ENCODE results near the gene TMEM185B. TPM values are rescaled to one million over a fixed set of nuclear protein-coding genes. Genes with fewer than 3 reads are reported as not detected.
A peak's percentile ranks its signal among the peaks of the same experiment; 100 is the strongest.

Gene TMEM185B
- total RNA-seq, 4 donors from 2014 or later, result 22.8 to 40.0 (median 30.4) TPM

DNA sequence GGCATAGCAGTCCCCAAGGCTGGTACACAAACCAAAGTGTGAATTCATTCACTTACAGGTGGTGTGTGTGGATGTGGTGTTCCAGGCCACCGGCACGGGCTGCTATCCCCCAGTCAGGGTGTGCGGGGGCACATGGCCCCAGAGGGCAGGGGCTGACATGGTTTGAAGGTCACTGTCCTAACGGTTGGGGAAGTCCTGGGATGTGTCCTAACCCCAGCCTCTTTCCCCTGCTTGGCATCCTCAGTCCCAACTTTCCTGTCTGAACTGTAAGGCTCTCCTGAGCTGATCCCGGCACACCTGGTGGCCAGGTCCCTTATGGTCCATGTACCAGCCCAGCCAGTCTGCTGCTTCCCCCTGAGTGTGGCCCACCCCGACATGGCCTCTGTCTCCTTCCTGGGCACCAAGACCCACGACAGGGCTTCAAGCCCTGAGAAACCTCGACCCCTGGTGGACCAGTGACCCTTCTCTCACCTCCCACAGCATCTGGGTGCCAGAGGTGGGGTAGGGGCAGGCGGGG lies 2.4 kb upstream of the TMEM185B start:
- peaks cover 32% of the 10 kb centered on the region for H3K4me1 ChIP-seq
- H3K27me3 ChIP-seq, result no peaks in the 10 kb centered on the region
- peak in 1 of 2 donors; percentile 76 for DNase-seq (ENCODE audit: low spot score in 2 of 2)
- no peak for TF ChIP-seq POLR2A (IDR thresholded peaks at IDR 0.05)
- no peak for TF ChIP-seq POLR2AphosphoS5 (IDR thresholded peaks at IDR 0.05)
- no peak for TF ChIP-seq CTCF (IDR thresholded peaks at IDR 0.05)
- TF ChIP-seq EP300 (IDR thresholded peaks at IDR 0.05), result no peak
- H3K36me3 ChIP-seq, result no peaks in the 10 kb centered on the region
- no peak overlapping the region for H3K27ac ChIP-seq
- no peaks in the 10 kb centered on the region for H3K9me3 ChIP-seq
- 87% methylated on average over 8 of the region's 9 CpGs for WGBS
- H3K4me3 ChIP-seq, result no peak overlapping the region

- 93% methylated on average over 9 of the region's 9 CpGs for WGBS
- Histone ChIP-seq H3K4me1 (peaks cover 28% of the 10 kb centered on the region), H3K27me3 (no peaks in the 10 kb centered on the region), H3K27ac (no peak overlapping the region), H3K9me3 (no peaks in the 10 kb centered on the region), H3K4me3 (no peak overlapping the region), H3K36me3 (no peaks in the 10 kb centered on the region)
- TF ChIP-seq POLR2AphosphoS5 (IDR thresholded peaks at IDR 0.05) (no peak), CTCF (IDR thresholded peaks at IDR 0.05) (no peak), EP300 (IDR thresholded peaks at IDR 0.05) (no peak), POLR2A (IDR thresholded peaks at IDR 0.05) (no peak)
- DNase-seq (ENCODE audit: low spot score in 2 of 2), result peak; percentile 48 to 58
These were observed 1.7 kb upstream of the TMEM185B start for GRCh38 chr2:120224735-120225548.

DNA sequence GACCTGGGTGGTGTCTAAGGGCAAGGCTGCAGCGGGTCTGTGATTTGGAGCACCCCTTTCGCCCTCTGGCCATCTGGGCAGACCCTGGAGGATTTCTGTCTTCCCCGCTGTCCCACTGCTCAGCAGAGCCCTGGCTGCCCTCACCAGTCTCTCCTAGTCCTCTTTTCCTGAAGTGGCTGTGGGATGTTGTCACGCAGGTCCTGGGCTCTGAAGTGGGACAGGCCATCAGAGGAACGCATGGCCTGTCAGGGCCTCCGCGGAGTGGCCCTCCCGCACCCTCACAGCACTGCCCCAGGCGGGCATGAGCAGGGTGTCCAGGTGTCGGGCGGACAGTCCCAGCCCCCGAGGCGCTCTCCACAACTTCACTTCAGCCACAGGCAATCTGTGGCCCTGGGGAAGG lies 1.1 kb upstream of the TMEM185B start:
- Histone ChIP-seq H3K4me3 (peak overlapping the region; percentile 54), H3K27me3 (no peaks in the 10 kb centered on the region), H3K9me3 (no peaks in the 10 kb centered on the region), H3K27ac (no peak overlapping the region), H3K4me1 (peaks cover 28% of the 10 kb centered on the region), H3K36me3 (no peaks in the 10 kb centered on the region)
- 100% methylated on average over 1 of the region's 13 CpGs for WGBS
- peak; percentile 61 to 75 for DNase-seq (ENCODE audit: low spot score in 2 of 2)
- TF ChIP-seq EP300 (IDR thresholded peaks at IDR 0.05) (no peak), POLR2AphosphoS5 (IDR thresholded peaks at IDR 0.05) (no peak), CTCF (IDR thresholded peaks at IDR 0.05) (no peak), POLR2A (IDR thresholded peaks at IDR 0.05) (no peak)

GRCh38 chr2:120222186-120223033 lies 790 bp downstream of the TMEM185B start:
- peak; percentile 70 to 74 for DNase-seq (ENCODE audit: low spot score in 2 of 2)

GRCh38 chr2:120221616-120222015 lies 1.6 kb downstream of the TMEM185B start:
- Histone ChIP-seq H3K27me3 (no peaks in the 10 kb centered on the region), H3K36me3 (peaks cover 4% of the 10 kb centered on the region), H3K4me3 (no peak overlapping the region), H3K9me3 (no peaks in the 10 kb centered on the region), H3K4me1 (peaks cover 28% of the 10 kb centered on the region), H3K27ac (no peak overlapping the region)
- WGBS, result 92% methylated on average over 8 of the region's 8 CpGs
- peak; percentile 10 to 45 for DNase-seq (ENCODE audit: low spot score in 2 of 2)
- TF ChIP-seq POLR2A (IDR thresholded peaks at IDR 0.05) (no peak), EP300 (IDR thresholded peaks at IDR 0.05) (no peak), POLR2AphosphoS5 (IDR thresholded peaks at IDR 0.05) (no peak), CTCF (IDR thresholded peaks at IDR 0.05) (no peak)

More at GRCh38 chr2:120222186-120223033, 790 bp downstream of the TMEM185B start:
- WGBS, result 93% methylated on average over 28 of the region's 49 CpGs
- H3K4me3 ChIP-seq, result peak overlapping the region; percentile 54
- H3K9me3 ChIP-seq, result no peaks in the 10 kb centered on the region
- peak overlapping the region; percentile 91 for H3K27ac ChIP-seq
- peaks cover 4% of the 10 kb centered on the region for H3K36me3 ChIP-seq
- H3K27me3 ChIP-seq, result no peaks in the 10 kb centered on the region
- no peak for TF ChIP-seq POLR2A (IDR thresholded peaks at IDR 0.05)
- TF ChIP-seq POLR2AphosphoS5 (IDR thresholded peaks at IDR 0.05), result peak in 1 of 3 donors; percentile 0
- peaks cover 28% of the 10 kb centered on the region for H3K4me1 ChIP-seq

Data from suprapubic skin (tissue), 4 donors.